DND-41 (cell line): ENCODE data around the gene FAM168B.

Source experiments
- CTCF ChIP-seq: IDR thresholded peaks from 2 replicates; pipeline ENCODE4 v1.5.1; 2012; ENCODE audit warnings: borderline replicate concordance, low read length, moderate library complexity, mild to moderate bottlenecking; ENCODE audit not compliant: poor library complexity, severe bottlenecking; ENCODE audit errors: extremely low read depth
- EZH2 ChIP-seq: IDR thresholded peaks from 3 replicates; pipeline ENCODE4 v1.6.1; 2012; ENCODE audit warnings: borderline replicate concordance, low read depth, mild to moderate bottlenecking, moderate library complexity, low read length, inconsistent platforms; ENCODE audit not compliant: severe bottlenecking

GRCh38 chr2:131103165-131103564 is 9.9 kb upstream of the FAM168B start:
- TF ChIP-seq CTCF (no peak), EZH2 (no peak)
